Stimulated activated CD4-positive, alpha-beta T cell treated with anti-CD3 and anti-CD28 coated beads, Interleukin-2, amount 100 ng/mL, for 24 hours (primary cell): ENCODE measurements around the gene GBX1.

Experiments
- DNase-seq, 2 donors: peaks; one replicate each; pipeline ENCODE4 v3.0.0-alpha.2; 2020

Gene GBX1

GRCh38 chr7:151167197-151167961 is at the start of gene GBX1:
TSS of gene GBX1 (minus strand) at chr7:151167694. CDS start at chr7:151167548, 146 bp downstream.
- DNase-seq = peak in 1 of 2 donors; percentile 25

GRCh38 chr7:151215396-151215795 is 47.9 kb upstream of the GBX1 start:
- DNase-seq = no peak

- no peak for DNase-seq
Observed at GRCh38 chr7:151213826-151214225, 46.3 kb upstream of the GBX1 start.

- no peak for DNase-seq
Observed at GRCh38 chr7:151212626-151213025, 45.1 kb upstream of the GBX1 start.

- no peak for DNase-seq
Observed at GRCh38 chr7:151211155-151211772, 43.8 kb upstream of the GBX1 start.

- no peak for DNase-seq
Observed at GRCh38 chr7:151210087-151210854, 42.8 kb upstream of the GBX1 start, which contains the start of gene H2BK1. TSS of gene H2BK1 (minus strand) at chr7:151210488. CDS start at chr7:151210318, 170 bp downstream.

GRCh38 chr7:151209588-151209987 is 42.1 kb upstream of the GBX1 start:
- DNase-seq = no peak

GRCh38 chr7:151208253-151208862 is 40.9 kb upstream of the GBX1 start:
- no peak for DNase-seq

- no peak for DNase-seq
Observed at GRCh38 chr7:151207804-151208203, 40.3 kb upstream of the GBX1 start.

GRCh38 chr7:151207315-151207714 is 39.8 kb upstream of the GBX1 start:
- no peak for DNase-seq

GRCh38 chr7:151206914-151207313 is 39.4 kb upstream of the GBX1 start:
- DNase-seq = no peak

- DNase-seq = no peak
Observed at GRCh38 chr7:151205730-151206129, 38.2 kb upstream of the GBX1 start.

- DNase-seq = no peak
Observed at GRCh38 chr7:151204383-151205032, 37.0 kb upstream of the GBX1 start.

- DNase-seq = no peak
Observed at GRCh38 chr7:151202836-151203235, 35.3 kb upstream of the GBX1 start.

GRCh38 chr7:151201751-151202150 is 34.3 kb upstream of the GBX1 start:
- no peak for DNase-seq

GRCh38 chr7:151201344-151201743 is 33.9 kb upstream of the GBX1 start:
- DNase-seq = no peak

GRCh38 chr7:151198945-151199848 is 31.7 kb upstream of the GBX1 start:
- no peak for DNase-seq

GRCh38 chr7:151197932-151198331 is 30.4 kb upstream of the GBX1 start:
- DNase-seq = no peak

GRCh38 chr7:151195616-151196450 is 28.3 kb upstream of the GBX1 start:
- DNase-seq = no peak

GRCh38 chr7:151194188-151194587 is 26.7 kb upstream of the GBX1 start:
- DNase-seq = no peak
